GM19372 (cell line): ENCODE measurements around the gene ZCCHC3.
A peak's percentile ranks its signal among the peaks of the same experiment; 100 is the strongest.
"Not testable (repeated sequence)": the region's sequence is repeated elsewhere in the genome, so short reads cannot be mapped to it uniquely, and the experiment has no call there.

Experiments
- ATAC-seq: cut with Tn5 transposase; IDR thresholded peaks from one replicate; pipeline ENCODE4 v1.9.1; 2021; ENCODE audit warnings: mild to moderate bottlenecking, low read depth, moderate library complexity; ENCODE audit not compliant: unreplicated experiment

The ZCCHC3 gene, protein sequence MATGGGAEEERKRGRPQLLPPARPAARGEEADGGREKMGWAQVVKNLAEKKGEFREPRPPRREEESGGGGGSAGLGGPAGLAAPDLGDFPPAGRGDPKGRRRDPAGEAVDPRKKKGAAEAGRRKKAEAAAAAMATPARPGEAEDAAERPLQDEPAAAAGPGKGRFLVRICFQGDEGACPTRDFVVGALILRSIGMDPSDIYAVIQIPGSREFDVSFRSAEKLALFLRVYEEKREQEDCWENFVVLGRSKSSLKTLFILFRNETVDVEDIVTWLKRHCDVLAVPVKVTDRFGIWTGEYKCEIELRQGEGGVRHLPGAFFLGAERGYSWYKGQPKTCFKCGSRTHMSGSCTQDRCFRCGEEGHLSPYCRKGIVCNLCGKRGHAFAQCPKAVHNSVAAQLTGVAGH

DNA sequence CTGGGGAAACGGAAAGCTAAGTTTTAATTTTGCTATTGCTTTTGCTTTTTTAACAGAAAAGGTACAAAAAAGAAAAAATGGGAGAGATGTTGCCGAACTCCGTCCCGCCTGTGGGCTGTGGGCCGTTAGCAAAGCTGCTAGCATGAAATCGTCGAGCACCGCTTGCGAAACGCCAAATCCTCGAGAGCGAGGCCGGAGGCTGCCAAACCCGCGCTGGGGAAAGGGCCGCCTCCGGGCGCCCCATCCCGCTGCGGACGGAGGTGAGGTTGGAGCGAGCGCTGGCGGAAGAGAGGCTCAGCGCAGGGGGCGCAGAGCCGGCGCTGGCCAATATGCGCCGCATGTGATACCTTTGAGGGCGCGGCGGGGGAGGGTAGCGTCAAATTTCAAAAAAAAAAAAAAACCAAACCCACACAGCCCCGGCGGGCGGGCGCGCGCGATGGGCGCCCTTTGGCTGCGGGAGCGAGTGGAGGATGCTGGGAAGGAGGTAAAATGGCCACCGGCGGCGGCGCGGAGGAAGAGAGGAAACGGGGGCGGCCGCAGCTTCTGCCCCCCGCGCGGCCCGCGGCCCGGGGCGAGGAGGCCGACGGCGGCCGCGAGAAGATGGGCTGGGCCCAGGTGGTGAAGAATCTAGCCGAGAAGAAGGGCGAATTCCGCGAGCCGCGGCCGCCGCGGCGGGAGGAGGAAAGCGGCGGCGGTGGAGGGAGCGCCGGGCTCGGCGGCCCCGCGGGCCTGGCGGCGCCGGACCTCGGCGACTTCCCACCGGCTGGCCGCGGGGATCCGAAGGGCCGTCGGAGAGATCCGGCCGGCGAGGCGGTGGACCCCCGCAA is at the start of gene ZCCHC3:
TSS of gene ZCCHC3 (plus strand) at position 473 of the 827 bp plus-strand sequence. CDS start at position 490, 17 bp downstream.
- peak; percentile 76 for ATAC-seq

DNA sequence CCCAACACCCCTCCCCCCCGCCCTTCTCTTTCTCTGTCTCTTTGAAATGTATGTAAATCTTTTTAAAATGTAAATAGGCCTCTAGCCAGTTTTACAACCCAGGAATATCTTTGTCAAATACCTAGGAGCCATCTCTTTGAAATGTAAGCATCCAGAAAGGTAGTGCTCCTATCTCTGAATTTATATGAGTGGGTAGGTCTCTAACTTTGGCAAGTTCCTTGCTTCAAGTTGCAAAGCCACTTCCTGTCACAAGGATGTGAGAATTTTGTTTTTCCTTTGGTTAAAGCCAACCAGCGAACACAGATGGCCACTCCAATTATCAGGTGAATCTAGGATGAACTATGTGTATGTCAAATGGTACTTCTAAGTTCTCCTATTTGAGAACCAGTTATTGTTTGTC is 46.0 kb upstream of the ZCCHC3 start:
- ATAC-seq = no peak

DNA sequence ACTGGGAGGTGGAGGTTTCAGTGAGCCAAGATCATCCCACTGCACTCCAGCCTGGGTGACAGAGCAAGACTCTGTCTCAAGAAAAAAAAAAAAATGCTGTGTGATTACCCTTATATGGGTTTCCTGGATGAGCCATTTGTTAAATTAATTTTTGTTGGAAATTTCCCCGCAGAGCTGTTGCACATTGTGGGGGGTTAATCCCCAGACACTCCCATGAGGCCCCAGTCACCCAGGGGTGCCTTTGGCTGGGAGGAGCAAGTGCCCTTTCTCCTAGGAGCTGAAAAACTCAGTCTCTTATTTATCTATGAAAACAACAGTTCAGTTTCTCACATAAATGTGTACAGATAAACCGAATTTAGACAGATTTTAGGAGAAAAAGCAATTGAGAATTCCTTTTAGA is 44.6 kb upstream of the ZCCHC3 start:
- no peak for ATAC-seq

DNA sequence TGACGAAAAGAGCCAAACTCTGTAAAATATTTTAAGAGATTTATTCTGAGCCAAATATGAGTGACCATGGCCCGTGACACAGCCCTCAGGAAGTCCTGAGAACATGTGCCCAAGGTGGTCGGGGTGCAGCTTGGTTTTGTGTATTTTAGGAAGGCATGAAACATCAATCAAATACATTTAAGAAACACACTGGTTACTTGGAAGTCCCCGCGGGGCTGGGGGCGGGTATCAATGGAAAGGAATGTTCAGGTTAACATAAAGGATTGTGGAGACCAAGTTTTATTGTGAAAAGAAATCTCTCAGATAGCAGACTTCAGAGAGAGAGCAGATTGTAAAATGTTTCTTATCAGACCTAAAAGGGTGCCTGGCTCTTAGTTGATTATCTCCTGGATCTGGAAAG is 43.9 kb upstream of the ZCCHC3 start:
- ATAC-seq = not testable (repeated sequence)

DNA sequence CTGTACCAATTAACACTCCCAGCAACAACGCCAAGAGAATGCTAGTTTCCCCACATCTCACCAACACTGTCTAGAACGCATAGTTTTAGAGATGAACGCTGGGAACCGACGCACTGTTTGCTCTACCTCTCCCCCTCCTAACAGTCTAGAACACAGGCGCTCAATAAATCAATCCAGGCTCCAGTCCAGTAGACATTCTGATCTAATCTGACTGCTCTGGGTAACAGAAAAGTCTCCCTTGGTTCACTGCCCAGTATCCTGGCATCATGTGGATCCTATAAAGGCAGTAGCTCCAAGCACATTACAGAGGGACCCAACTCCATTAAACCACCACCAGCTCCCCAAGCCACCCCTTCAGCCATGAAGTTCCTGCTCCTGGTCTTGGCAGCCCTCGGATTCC is 40.0 kb upstream of the ZCCHC3 start, which contains the start of gene DEFB132:
TSS of gene DEFB132 (plus strand) at position 306 of the 400 bp plus-strand sequence. CDS start at position 361, 55 bp downstream.
- no peak for ATAC-seq

DNA sequence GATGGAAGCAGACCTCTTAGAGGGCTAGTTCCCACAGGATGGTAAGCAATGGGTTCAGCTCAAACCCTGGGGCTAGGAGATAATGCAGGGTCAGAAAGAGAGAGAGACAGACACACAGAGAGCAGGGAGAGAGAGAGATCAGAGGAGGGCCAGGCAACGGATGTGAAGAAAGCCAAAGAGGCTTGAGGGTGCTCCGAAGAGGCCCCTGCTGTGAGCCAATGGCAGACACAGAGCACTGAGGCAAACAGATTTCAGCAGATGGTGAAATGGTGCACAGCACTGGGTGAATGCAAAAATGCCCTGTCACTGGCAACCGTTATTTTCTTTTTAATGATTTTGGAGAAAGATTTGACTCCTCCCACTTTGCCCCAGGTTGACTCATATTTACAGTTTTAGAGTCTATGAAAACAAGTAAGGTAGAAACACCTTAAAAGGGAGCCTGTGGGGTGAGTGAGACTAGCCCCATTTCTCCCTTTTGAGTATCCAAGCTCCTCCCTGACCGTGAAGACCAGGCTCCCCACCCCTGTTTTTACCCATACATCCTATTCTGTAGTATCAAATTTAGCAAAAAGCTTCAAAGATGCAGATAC is 39.0 kb upstream of the ZCCHC3 start:
- no peak for ATAC-seq

DNA sequence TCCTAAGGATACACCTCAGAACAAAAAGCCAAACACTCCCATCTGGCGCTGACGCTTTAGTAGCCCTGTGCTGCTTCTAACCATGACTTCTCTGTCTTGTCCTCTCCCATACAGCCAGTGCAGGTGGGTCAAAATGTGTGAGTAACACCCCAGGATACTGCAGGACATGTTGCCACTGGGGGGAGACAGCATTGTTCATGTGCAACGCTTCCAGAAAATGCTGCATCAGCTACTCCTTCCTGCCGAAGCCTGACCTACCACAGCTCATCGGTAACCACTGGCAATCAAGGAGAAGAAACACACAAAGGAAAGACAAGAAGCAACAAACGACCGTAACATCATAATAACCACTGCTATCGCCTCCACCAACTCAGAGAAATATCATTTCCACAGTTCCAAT is 38.4 kb upstream of the ZCCHC3 start:
- ATAC-seq = no peak

DNA sequence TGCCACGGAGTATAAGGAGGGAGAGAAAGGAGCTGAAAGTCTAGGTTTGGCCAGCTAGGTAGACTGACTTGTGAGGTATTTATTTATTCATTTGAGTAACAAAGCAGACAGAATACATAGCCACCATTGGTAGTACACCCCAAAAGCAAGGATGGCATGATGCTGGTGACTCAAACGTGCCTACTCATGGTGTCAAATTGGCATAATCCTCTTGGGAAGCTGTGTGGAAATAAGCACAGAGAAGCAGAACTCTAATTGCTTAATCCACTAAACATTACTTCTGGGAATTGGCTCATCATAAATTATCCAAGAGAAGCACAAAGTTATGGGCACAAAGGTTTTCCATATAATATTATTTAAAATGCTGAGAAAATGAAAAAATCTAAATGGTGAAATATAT is 37.4 kb upstream of the ZCCHC3 start:
- no peak for ATAC-seq

DNA sequence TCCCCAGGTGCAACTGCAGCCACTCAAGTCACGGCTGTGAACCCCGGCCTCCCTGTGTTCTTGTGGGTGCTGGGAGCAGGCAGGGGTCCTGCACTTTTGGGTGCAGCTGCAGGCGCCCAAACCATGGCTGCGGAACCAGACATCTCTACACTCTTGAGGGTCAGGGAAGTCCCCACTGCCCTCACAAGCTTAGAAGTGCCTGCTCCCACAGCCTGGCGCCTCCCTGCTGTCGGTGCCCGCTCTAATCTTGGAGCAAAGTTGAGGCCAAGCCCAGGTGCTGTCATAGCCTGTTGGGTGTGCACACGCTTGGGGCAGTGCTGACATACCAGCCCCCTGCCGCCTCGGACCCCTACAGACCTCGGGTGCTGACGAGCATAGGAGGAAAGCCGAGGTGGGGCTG is 33.7 kb upstream of the ZCCHC3 start:
- no peak for ATAC-seq

DNA sequence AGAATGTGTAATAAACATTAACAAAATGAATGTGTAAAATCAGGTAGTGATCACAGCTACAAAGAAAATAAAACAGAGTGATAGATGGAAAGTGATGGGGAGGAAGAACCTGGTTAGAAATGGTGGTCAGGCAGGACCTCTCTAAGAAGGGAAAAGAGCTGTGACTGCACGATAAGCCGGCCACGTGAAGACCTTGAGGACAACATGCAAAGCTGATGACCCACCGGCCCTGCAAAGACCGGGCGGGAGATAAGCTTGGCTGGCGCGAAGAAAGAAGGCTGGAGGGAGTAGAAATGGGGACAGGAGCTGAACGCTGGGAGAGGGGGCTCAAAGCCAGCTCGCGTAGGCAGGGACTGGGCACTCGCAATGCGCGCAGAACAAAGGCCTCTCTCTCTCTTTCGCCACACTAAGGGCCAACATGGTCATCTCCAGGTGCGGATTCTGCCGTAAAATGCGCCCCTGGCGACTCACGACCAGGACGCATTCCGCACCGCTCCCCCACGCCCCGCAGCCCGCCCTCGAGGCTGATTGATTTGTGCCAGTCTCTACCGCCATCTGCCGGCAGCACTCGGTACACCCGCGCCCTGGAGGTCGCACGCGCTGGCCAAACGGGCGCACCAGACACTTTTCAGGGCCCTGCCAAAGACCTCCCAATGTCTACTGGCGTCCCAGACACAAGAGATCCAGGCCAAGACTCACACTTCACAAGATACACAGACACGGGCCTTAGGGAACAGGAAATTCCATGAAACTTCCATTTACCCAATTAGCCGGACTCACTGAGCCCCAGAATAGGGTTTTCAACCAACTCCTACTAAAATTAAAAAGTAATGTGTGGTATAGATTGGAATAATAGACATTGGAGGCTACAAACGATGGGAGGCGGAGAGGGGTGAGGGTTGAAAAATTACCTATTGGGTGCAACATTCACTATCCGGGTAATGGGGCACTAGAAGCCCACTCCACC is 30.5 kb upstream of the ZCCHC3 start:
- ATAC-seq = peak; percentile 73

DNA sequence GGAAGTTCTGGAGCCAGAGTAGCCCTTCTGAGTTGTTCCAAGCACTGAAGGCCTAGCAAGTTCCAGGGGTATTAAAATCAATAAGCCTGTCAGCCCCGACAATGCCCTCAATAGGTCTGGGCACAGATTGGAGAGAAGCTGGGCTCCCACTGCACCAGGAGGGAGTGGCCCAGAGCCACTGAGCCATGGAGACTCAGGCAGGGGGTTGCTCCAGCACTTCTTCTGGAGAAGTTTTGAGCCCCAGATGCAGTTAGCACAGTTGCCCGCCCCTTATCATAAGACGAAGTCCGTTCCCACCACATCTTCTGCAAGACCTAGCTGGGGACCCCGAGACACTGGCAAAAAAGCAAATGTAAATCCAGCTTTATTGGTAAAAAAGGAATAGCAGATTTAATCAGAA is 26.9 kb upstream of the ZCCHC3 start:
- ATAC-seq = no peak

DNA sequence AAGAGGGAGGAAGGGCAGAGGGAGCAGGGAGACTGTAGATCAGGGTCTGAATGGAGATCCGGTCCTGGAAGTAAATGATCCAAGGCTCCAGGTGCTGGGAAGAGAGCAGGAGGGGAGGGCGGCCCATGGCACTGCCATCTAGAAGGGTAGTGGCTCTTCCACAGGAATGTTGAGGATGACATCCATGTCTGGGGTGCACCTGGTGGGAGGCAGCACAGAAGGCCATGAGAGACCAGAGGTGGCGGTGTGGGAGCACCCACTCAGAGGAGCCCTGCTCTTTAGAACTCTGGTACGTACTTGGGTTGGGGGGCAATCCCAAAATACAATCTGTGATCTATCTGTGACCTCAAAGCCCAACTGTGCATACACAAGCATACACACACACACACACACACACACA is 26.3 kb upstream of the ZCCHC3 start:
- ATAC-seq = no peak

DNA sequence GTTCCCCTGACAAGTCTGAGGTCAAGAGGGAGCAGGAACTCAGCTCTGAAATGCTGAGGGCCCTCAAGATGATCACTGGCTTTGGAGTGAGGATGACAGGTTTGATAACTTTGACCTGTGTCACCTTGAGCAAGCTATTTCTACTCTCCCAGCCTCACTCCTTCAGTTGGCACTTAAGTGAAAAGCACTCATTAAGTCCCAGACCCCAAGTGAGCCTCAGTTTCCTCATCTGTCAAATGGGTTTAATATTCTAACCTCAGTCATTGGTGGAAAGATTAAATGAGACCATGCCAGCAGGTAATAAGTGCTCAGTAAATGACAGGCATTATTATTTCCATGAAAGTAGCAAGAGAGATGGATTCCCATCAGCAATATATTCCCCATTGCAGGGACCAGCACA is 25.8 kb upstream of the ZCCHC3 start:
- no peak for ATAC-seq

DNA sequence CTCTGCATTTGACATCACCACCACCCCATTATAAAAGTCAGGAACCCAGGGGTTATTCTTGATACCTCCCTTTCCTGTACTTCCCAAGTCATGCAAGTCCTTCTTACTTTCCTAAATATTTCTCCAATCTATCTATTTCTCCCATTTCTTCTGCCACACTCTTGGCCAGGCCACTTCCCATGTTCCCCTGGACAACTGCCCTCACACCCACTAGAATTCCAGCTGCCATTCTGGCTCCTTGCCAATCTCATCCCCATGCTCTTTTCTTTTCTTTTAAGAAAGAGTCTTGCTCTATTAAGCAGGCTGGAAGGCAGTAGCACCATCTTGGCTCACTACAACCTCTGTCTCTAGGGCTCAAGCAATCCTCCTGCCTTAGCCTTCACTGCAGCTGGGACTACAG is 24.7 kb upstream of the ZCCHC3 start:
- no peak for ATAC-seq

DNA sequence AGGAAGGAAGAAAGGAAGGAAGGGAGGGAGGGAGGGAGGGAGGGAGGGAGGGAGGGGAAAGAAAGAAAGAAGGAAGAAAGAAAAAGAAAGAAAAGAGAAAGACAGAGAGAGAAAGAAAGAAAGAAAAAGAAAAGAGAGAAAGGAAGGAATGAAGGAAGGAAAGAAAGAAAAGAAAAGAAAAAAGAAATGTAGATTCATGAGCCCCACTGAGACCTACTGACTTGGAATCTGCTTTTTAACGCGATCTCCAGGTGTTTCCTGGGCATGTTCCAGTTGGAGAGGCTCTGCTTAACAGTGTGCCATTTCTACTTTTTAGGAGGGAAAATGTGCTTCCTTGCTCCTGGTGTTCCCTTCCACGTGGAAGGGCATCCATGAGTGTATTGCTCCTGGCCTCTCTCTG is 23.5 kb upstream of the ZCCHC3 start:
- ATAC-seq = no peak

DNA sequence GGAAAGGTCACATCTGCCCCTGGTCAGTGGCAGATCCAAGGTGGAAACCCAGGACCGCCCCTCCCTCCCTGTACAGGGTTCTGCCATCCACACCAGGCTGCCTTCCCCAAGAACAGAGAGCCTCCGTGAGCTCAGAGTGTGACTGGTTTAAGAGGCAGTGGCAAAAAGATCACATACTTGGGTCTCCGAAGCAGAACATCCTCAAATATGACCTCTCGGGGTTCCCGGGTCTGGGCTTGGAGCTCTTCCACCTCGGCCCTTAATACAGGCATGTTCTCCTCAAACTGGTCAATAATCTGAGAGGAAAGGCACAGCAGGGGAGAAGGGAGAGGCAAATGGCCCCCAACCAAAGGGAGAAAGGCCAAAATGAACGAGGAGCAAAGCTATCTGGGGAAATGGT is 21.6 kb upstream of the ZCCHC3 start:
- no peak for ATAC-seq

DNA sequence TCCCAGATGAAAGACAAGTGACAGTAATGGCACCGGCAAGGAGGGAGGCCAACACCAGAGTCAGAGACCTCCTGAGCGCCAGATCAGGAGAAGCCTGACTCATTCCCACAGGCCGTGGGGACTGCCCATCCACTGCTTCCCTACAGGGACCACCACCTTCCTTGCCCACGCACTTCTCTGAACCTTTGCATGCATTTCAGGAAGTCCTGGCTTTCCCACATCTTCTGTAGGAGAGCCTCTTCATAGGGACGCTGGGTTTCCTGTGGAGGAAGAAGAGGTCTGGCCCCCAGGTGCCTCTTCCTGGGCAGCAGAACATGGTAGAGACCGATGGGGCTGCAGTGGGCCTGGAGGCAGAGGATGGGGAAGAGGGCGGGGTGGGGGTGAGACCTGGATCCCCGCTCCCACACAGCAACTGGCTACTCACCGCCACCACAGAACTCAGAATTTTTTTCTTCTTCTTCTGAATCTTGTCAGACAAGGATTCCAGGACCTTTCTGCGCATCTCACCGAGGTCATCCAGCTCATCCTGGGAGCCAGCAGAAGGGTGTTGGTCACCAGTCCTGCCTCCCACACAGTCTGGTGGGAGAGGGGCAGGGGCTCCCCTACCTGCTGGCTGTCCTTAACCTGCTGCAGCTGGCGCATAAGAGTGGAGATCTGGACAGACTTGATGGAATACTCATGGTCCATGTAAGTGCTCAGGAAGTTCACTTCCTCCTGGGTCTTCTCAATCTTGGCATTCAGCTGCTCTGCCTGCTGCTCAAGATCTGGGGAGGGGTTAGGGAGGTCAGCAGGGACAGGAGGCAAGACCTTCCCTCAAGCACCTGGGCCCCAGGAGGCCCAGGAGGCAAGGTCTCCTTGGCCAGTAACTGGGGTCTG is 20.5 kb upstream of the ZCCHC3 start:
- ATAC-seq = no peak

DNA sequence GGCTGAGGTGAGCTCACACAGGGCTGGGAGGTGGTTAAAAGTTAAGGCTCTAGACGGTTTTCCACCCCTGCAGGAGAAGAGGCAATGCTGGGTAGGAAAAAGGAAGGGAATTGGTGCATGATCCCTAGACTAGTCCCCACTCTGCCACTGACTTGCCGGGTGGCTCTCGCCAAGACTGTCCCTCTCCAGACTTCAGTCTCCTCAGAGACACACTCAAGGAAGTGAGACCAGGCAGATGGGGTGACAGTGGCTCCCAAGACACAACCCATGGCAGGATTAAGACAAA is 19.9 kb upstream of the ZCCHC3 start:
- no peak for ATAC-seq

DNA sequence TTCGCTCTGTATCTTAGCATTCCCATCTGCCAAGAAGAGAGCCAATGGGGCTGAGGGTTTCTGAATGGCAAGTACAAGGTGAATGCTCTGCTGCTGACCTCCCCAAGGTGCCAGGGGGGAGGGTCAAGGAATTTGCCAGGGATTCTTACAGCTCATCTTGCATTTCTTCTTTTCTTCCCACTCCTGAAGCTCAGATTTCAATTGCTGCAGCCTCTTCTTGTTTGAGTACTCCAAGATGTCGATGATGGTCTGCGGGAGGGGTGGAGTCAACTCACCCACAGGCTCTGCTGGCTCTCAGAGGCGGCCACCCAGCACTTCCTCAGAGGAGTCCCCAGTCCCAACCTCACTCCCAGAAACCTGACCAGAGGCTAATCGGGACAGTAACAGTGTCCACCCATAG is 19.2 kb upstream of the ZCCHC3 start:
- no peak for ATAC-seq
